ENCODE data around the gene PADI1.
A peak's percentile ranks its signal among the peaks of the same experiment; 100 is the strongest.

PADI1 gene

GRCh38 chr1:17217607-17218006 is 12.7 kb downstream of the PADI1 start:
- no peak for TF ChIP-seq CTCF (conservative IDR thresholded peaks at IDR 0.05; ENCODE audit: low read depth)
- ChIA-PET CTCF (no interaction called here), POLR2A (ENCODE audit: low non-redundant PET) (no interaction called here)
- DNase-seq (ENCODE audit: low spot score) = no peak
- no peak overlapping the region for H3K27ac ChIP-seq

- no peak for DNase-seq (ENCODE audit: low spot score)
- TF ChIP-seq CTCF (conservative IDR thresholded peaks at IDR 0.05; ENCODE audit: low read depth) = no peak
- ChIA-PET CTCF (no interaction called here), POLR2A (ENCODE audit: low non-redundant PET) (no interaction called here)
- H3K27ac ChIP-seq = peak overlapping the region; percentile 12; the same call in 1 of the 2 replicates
These were observed 14.0 kb downstream of the PADI1 start for GRCh38 chr1:17218939-17219338.

DNA sequence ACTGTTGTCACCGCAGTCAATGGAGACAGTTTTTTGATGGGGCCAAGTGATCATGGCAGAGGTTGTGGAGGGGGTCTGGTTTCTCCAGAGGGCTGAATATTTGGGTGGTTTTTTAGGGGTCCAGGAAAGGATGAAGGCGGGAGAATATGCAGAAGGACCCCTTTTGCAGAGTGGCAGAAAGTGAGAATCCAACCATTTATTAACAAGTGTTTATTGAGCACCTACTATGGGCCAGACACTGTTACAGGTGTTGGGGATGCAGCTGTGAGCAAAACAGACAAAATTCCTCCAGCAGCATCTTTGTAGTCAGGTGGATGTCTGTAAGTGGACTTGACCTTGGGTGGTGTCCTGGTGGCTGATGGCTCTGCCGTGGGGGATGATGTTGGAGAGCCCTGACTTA is 15.4 kb downstream of the PADI1 start:
- ChIA-PET POLR2A (ENCODE audit: low non-redundant PET) (no interaction called here), CTCF (no interaction called here)
- DNase-seq (ENCODE audit: low spot score) = no peak
- H3K27ac ChIP-seq = no peak overlapping the region; the same call in 1 of the 2 replicates
- TF ChIP-seq CTCF (conservative IDR thresholded peaks at IDR 0.05; ENCODE audit: low read depth) = no peak

GRCh38 chr1:17222557-17222956 is 17.6 kb downstream of the PADI1 start:
- CTCF ChIA-PET = no interaction called here
- DNase-seq (ENCODE audit: low spot score) = no peak
- no peak for TF ChIP-seq CTCF (conservative IDR thresholded peaks at IDR 0.05; ENCODE audit: low read depth)
- H3K27ac ChIP-seq = peak overlapping the region; percentile 21; the same call in 1 of the 2 replicates
- POLR2A ChIA-PET (ENCODE audit: low non-redundant PET) = no interaction called here

DNA sequence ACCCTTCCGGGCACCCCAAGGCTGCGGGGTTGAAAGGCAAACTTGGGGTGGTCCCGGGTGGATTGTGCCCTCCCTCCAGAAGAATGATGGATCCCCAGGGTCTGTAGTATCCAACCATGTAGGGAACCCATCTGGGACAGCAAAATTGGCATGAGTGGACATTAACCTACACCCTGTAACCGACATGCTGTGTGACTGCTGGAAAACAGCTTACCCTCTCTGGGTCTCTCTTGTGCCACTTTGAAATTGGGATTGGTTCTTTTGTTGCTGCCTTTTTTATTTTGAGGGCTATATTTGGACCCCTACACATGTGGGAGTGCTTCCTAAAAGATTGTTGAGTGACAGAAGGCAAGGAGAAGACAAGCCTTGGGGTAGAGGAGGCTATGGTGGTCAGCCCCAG is 19.5 kb downstream of the PADI1 start:
- H3K27ac ChIP-seq = peak overlapping the region; percentile 100
- TF ChIP-seq CTCF (conservative IDR thresholded peaks at IDR 0.05; ENCODE audit: low read depth) = no peak
- POLR2A ChIA-PET (ENCODE audit: low non-redundant PET) = no interaction called here
- no peak for DNase-seq (ENCODE audit: low spot score)
- CTCF ChIA-PET = interaction anchor here (1.0 kb wide), 1 partner anchor 9 kb away, joined by 3 read pairs; no protein-coding TSS in a partner anchor

DNA sequence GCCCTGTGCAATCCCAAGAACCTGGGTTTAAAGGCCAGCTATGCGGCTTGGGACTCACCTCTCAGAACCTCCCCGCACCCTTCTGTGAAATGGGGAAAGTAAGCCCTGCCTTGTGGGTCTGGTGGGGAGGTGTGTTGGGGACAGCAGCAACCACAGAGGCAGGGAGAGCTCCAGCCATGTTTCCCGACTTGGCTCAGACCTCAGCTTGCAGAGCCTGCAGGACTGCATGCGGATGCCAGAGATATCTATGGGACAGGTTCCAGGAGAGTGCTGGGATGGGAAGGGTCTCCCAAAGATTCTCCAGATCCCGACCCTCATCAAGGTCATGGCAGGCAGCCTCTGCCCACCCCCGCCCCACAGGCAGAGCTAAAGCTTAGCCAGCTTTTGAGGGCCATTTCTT is 20.2 kb downstream of the PADI1 start:
- no peak for DNase-seq (ENCODE audit: low spot score)
- peak overlapping the region; percentile 100 for H3K27ac ChIP-seq
- ChIA-PET POLR2A (ENCODE audit: low non-redundant PET) (no interaction called here), CTCF (interaction anchor here (0.7 to 1.0 kb wide), 4 partner anchors 10 to 99 kb away, joined by 3 to 4 read pairs (median 3); no protein-coding TSS in a partner anchor)
- no peak for TF ChIP-seq CTCF (conservative IDR thresholded peaks at IDR 0.05; ENCODE audit: low read depth)

All from RWPE1 (cell line).